ENCODE data around the gene PATE1. TPM values are rescaled to one million over a fixed set of nuclear protein-coding genes. Genes with fewer than 3 reads are reported as not detected.
"Not testable (repeated sequence)": the region's sequence is repeated elsewhere in the genome, so short reads cannot be mapped to it uniquely, and the experiment has no call there.

Gene PATE1, protein sequence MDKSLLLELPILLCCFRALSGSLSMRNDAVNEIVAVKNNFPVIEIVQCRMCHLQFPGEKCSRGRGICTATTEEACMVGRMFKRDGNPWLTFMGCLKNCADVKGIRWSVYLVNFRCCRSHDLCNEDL
- not detected for total RNA-seq
- not detected for polyA plus RNA-seq (ENCODE audit: insufficient read length in 6 of 6)
- long read RNA-seq, donor 1: 0 reads
- long read RNA-seq, donor 2: 0 reads
- long read RNA-seq, donor 3: 0 reads
- long read RNA-seq, donor 4: 0 reads
- long read RNA-seq, donor 5: 0 reads
- long read RNA-seq, donor 6: 0 reads
- long read RNA-seq, donor 7: 0 reads
- long read RNA-seq, donor 8: 0 reads
- long read RNA-seq, donor 9: 0 reads
- long read RNA-seq, donor 10: 0 reads
- long read RNA-seq, donor 11: 0 reads
- long read RNA-seq, donor 12: 0 reads

DNA sequence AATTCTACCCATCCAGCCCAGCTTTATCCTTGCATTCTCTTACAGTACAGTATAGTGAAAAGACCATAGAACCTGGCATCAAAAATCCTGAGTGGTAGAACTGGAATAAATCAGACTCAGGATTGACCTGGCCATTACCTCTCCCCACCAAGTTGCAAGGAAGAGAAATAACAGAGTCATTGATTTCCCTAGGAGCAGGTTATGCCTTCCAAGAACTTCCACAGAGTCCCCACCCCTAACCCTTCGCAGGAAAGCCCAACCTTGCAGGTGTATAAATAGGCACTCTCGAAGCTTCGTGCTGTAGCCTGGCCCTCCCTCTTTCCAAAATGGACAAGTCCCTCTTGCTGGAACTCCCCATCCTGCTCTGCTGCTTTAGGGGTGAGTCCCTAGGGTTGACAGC lies at the start of gene PATE1:
PATE1 (plus strand) TSS at position 301 of the 400 bp plus-strand sequence; CDS start at position 327, 26 bp downstream.
- H3K4me3 ChIP-seq: no peak within 1 kb of the TSS
- H3K27ac ChIP-seq: no peak within 1 kb of the TSS
- no peaks in the 10 kb centered on the region for H3K9me3 ChIP-seq
- DNase-seq: no peak
- no peaks in the 10 kb centered on the region for H3K27me3 ChIP-seq
- H3K36me3 ChIP-seq: no peaks in the 10 kb centered on the region
- no peak for TF ChIP-seq CTCF (IDR thresholded peaks at IDR 0.05)
- no peaks in the 10 kb centered on the region for H3K4me1 ChIP-seq
- no peak for ATAC-seq
- intact Hi-C loops (cut with DNase I): no loop called here

DNA sequence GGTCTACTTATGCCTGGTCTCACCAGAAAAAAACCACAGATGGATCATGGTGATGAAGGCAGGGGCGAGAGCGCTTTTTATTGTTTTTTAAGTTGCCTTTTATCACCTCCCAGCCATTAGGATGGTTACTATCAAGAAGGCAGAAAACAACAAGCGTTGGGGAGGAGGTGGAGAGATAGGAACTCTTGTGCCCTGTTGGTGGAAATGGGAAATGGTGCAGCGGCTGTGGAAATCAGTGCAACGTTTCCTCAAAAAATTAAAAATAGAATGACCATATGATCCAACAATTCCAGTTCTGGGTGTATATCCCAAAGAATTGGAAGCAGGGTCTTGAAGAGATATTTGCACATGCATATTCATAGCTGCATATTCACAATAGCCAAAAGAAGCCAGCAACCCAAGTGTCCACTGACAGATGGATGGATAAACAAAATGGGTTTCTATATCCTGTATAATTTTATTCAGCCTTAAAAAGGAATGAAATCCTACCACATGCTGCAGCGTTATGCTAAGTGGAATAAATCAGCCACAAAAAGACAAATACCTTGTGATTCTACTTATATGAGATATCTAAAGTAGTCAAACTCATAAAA lies 45.0 kb upstream of the PATE1 start:
- no peaks in the 10 kb centered on the region for H3K9me3 ChIP-seq
- no peaks in the 10 kb centered on the region for H3K36me3 ChIP-seq
- intact Hi-C loops (cut with DNase I): no loop called here
- H3K4me1 ChIP-seq: no peaks in the 10 kb centered on the region
- H3K27me3 ChIP-seq: peaks cover 0 to 10% of the 10 kb centered on the region in 2 donors
- ATAC-seq (no peak), DNase-seq (no peak)
- H3K4me3 ChIP-seq: no peak overlapping the region
- H3K27ac ChIP-seq: no peak overlapping the region
- no peak for TF ChIP-seq CTCF (IDR thresholded peaks at IDR 0.05)

- DNase-seq (no peak), ATAC-seq (no peak)
- Histone ChIP-seq H3K4me3 (no peak overlapping the region), H3K9me3 (no peaks in the 10 kb centered on the region), H3K27ac (no peak overlapping the region), H3K36me3 (no peaks in the 10 kb centered on the region), H3K27me3 (peaks cover 0 to 10% of the 10 kb centered on the region in 2 donors), H3K4me1 (no peaks in the 10 kb centered on the region)
- TF ChIP-seq CTCF (IDR thresholded peaks at IDR 0.05): no peak
- intact Hi-C loops (cut with DNase I): no loop called here
These were observed 44.0 kb upstream of the PATE1 start for GRCh38 chr11:125701858-125702621.

DNA sequence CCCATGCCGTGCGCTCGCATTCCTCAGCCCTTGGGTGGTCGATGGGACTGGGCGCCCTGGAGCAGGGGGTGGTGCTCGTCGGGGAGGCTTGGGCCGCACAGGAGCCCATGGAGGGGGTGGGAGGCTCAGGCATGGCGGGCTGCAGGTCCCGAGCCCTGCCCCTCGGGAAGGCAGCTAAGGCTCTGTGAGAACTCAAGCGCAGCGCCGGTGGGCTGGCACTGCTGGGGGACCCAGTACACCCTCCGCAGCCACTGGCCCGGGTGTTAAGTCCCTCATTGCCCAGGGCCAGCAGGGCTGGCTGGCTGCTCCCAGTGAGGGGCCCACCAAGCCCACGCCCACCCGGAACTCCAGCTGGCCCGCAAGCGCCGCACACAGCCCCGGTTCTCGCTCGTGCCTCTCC lies 41.4 kb upstream of the PATE1 start:
- ATAC-seq; H3K36me3 ChIP-seq; DNase-seq; H3K4me3 ChIP-seq; H3K27me3 ChIP-seq; H3K4me1 ChIP-seq; H3K9me3 ChIP-seq; intact Hi-C loops (cut with DNase I); H3K27ac ChIP-seq: not testable (repeated sequence)

DNA sequence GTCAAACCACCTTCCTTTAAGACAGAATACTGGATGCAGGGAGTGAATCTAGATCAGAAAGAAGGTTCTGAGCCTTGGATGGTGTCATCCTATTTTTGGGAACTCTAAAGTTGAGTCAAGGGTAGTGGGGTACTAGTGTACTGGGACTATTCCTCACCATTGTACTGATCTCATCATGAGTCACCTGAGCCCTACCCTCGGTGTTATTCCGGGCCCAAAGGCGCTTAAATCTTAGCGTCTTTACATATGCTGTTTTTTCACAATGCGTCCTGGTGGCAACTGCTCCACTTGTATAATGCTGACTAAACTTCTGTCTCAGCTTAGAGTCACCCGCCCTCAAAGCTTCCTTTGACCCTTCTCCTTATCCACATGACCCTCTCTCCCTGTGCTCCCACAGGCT lies 25.3 kb upstream of the PATE1 start:
- Histone ChIP-seq H3K27me3 (no peaks in the 10 kb centered on the region), H3K4me3 (no peak overlapping the region), H3K27ac (no peak overlapping the region), H3K36me3 (no peaks in the 10 kb centered on the region), H3K9me3 (peaks cover 0 to 6% of the 10 kb centered on the region in 2 donors), H3K4me1 (no peaks in the 10 kb centered on the region)
- ATAC-seq: no peak
- no peak for DNase-seq
- intact Hi-C loops (cut with DNase I): no loop called here
- no peak for TF ChIP-seq CTCF (IDR thresholded peaks at IDR 0.05)

Measured in left lung (tissue), 14 donors.